DMS79 (cell line): ENCODE data around the gene SNRPE.
"Not testable (repeated sequence)": the region's sequence is repeated elsewhere in the genome, so short reads cannot be mapped to it uniquely, and the experiment has no call there.

ENCODE experiments used
- DNase-seq: peaks from one replicate; lab custom pipeline; 2025; lab: John Stamatoyannopoulos, UW

Gene SNRPE

DNA sequence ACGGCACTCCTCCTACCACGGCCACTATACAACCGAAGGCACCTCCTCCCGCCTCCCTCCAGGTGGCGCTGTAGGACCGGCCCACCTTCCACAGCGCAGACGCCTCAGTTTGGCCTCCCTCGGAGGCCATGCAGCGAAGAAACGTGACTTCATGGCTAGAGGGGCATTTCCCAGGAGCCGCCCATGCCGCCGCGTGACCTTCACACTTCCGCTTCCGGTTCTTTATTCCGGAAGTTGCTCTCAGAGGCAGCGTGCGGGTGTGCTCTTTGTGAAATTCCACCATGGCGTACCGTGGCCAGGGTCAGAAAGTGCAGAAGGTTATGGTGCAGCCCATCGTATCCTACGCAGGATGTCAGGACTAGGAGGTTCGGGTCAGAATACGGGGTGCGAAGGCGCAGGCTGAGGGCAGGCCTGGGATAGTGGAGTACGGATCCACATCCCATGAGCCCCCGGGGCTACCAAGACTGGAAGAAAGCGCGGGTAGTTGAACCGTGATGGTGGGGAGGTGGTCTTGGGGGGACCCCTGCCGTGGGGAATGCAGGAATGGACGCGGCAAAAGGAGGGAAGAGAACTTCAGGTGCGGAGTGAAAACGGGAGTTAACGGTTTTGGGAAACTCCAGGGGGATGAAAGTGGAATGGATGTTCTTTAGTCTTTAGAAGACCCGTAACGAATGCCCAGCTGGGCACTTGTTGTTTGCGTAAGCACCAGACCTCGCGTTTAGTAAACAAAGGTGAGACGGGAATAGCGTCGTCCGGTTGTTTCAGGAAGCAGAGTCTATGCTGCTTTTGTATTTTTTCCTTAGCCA, at the start of gene SNRPE:
Gene SNRPE, plus strand, starts transcription at position 221 of the 806 bp plus-strand sequence. Its CDS starts 61 bp downstream, at position 282.
- peak; percentile 98 for DNase-seq

- no peak for DNase-seq
Observed at GRCh38 chr1:203813581-203814341, 47.6 kb upstream of the SNRPE start.

- no peak for DNase-seq
Observed at GRCh38 chr1:203818399-203818798, 43.0 kb upstream of the SNRPE start.

- no peak for DNase-seq
Observed at GRCh38 chr1:203823306-203823705, 38.1 kb upstream of the SNRPE start.

- DNase-seq: no peak
Observed at GRCh38 chr1:203826175-203826574, 35.2 kb upstream of the SNRPE start.

DNA sequence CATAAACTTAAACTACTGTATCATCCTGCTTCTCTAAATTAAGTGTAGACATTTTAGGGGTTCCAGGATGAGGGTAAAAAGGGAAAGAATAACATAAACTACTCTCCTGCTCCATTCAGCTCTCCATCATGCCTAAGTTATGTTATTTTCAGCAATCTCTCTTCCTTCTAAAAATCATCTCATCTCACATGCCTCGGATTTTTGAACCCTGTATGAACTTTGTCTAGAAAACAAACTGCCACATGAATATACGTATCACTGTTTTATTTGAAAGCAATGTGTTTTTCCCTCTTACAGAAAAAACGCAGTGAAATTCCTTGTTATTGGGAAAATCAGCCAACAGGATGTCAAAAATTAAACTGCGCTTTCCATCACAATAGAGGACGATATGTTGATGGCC, 33.4 kb upstream of the SNRPE start:
- DNase-seq: no peak

DNA sequence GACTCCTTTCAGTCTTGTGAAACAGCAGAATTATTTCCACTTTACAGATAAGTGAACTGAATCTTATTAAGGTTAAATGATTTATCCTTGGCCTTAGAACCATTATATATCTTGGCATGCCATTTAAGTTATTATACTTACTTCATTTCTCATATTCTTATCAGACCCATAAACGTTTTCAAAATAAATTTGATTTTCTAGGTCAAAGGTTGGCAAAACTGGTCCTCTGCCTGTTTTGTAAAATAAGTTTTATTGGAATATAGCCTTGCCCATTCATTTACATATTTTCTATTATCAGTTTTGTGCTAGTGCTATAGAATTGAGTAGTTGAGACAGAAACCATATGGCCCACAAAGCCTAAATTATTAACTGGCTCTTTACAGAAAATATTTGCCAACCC, 32.9 kb upstream of the SNRPE start:
- no peak for DNase-seq

GRCh38 chr1:203829247-203829646, 32.2 kb upstream of the SNRPE start:
- DNase-seq: not testable (repeated sequence)

- DNase-seq: no peak
Observed at GRCh38 chr1:203835476-203835875, 25.9 kb upstream of the SNRPE start.

- DNase-seq: no peak
Observed at GRCh38 chr1:203839081-203839480, 22.3 kb upstream of the SNRPE start.

DNA sequence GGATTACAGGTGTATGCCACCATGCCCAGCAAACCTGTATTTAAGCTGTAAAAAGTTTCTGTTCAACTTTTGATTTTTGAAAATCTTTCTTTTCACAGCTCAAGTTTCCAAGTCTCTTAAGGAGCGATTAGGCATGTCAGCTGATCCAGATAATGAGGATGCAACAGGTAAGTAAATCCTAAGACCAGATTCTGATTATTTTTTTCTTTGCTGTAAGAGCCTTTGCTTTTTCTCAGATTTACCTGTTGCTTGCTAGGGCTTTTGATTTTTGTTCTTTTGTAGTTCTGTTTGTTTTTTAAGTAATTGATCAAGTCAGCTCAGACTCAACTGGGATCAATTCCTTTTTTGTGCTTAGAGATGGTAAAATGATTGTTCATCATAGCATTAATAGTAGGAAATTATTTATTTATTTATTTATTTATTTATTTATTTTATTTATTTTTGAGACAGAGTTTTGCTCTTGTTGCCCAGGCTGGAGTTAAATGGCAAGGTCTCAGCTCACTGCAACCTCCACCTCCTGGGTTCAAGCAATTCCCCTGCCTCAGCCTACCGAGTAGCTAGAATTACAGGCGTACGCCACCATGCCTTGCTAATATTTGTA, 21.1 kb upstream of the SNRPE start:
- DNase-seq: no peak

- no peak for DNase-seq
Observed at GRCh38 chr1:203842559-203842876, 18.9 kb upstream of the SNRPE start.

DNA sequence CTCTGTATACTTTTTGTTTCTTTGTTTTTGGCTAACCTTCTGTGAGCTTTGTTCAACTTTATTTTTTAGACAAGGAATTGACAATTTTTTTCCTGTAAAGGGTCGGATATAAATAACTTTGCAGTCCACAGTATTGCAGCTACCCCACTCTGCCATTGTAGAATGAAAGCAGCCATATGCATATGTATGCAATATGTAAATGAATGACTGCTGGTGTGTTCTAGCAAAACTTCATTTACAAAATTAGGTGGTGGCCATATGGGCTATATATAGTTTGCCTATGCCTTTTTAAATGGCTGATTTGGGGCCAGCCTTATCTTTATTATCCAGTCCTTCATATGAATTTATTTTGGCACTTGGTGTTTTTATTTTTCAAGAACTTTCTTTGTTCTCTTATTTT, 18.0 kb upstream of the SNRPE start:
- DNase-seq: no peak

DNA sequence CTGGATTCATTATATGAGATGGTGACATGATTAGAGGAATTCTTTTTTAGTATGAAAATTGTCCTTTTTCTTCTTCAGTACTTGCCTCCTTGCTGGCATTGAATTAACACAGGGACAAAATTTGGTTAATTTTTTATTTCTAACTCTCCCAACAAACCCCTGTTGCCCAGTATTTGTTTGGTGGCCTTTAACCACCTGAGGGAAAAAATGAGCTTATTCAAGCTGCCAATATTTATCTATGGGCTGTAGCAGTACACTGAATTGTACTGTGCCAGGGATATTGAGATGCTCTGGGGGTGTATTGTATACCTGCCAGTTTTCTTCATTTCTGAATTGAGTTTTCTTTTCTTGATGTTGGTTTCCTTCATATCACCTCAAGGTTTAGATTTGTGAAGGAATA, 8.3 kb upstream of the SNRPE start:
- not testable (repeated sequence) for DNase-seq

GRCh38 chr1:203858055-203858454, 3.3 kb upstream of the SNRPE start:
- no peak for DNase-seq

DNA sequence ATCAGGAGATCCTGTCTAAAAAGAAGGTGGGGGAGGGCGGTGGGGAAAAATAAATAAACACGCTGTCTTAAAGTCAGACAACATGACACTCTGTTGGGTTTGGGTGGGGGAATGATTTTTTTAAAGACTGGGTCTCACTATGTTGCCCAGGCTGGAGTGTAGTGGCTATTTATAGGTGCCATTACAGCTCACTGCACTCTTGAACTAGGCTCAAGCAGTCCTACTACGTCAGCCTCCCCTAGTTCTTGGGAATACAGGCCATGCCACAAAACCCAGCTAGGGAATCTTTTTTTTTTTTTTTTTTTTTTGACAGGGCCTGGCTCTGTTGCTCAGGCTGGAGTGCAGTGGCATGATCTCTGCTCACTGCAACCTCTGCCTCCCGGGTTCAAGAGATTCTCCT, 2.4 kb upstream of the SNRPE start:
- DNase-seq: no peak

- no peak for DNase-seq
Observed at GRCh38 chr1:203860396-203861025, 888 bp upstream of the SNRPE start.

GRCh38 chr1:203867802-203868201, 6.4 kb downstream of the SNRPE start:
- no peak for DNase-seq

- no peak for DNase-seq
Observed at GRCh38 chr1:203870245-203870644, 8.8 kb downstream of the SNRPE start.

DNA sequence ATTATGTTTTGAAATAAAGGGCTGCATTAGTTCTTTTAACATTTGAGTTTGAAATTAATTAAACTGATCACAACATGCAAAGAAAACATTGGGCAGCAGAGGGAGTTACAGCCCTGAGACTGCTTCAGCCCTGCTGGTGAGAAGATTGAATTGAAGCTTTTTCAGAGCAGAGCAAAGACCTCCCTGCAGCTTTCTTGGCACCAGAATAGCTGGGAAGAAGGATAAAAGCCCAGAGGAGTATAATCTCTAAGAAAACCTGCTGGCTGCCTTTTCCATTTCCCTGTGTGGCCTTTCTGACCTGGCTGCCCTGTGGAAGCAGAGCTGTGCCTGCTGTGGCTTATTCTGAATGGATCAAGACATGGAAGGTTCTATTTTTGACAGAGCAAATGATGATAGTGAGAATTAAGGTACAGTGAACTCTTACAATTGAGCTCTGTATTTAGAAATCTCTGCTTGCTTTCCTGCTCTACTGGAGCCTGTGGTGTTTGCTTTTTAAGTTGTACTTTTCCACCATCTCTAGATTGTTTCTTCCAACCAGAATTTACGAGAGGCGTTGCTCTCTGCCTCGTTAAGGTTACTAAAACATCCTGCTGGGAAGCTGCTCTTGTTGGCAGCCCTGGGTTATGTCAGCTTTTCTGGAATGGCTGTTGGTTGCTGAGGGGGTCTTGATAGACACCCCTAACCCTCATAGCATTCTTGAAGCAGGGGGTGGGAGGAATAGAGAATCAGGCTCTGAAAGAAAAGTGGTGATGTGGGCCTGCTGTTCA, 9.9 kb downstream of the SNRPE start:
- DNase-seq: peak; percentile 20

DNA sequence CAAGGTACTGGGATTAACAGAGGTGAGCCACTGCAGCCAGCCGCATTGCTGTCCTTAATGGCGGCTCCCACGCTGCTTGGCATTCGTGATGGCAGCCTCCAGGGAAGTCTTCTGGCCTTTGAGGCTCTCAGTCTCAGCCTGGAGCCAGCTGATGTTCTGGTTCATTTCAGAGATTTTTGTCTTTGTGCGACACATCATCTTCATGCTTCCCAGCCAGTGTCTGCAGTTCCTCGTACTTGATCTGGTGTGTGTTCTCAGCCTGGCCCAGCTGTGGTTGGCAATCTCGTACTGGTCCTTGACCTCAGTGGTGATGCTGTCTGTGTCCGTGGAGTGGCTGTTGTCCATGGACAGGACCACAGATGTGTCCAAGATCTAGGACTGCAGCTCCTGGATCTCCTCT, 11.7 kb downstream of the SNRPE start:
- no peak for DNase-seq

DNA sequence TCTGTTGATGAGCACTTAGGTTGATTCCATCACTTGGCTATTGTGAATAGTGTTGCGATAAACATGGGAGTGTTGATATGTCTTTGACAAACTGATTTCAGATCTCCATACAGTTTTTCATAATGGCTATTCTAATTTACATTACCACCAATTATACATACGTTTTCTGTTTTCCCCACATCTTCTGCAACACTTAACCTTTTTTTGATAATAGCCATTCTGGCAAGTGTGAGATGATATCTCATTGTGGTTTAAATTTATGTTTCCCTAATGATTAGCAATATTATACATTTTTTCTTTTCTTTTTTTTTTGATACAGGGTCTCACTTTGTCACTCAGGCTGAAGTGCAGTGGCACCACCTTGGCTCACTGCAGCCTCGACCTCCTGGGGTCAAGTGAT, 17.0 kb downstream of the SNRPE start:
- no peak for DNase-seq
